ENCODE measurements around the gene HSP90AA1.

DNA sequence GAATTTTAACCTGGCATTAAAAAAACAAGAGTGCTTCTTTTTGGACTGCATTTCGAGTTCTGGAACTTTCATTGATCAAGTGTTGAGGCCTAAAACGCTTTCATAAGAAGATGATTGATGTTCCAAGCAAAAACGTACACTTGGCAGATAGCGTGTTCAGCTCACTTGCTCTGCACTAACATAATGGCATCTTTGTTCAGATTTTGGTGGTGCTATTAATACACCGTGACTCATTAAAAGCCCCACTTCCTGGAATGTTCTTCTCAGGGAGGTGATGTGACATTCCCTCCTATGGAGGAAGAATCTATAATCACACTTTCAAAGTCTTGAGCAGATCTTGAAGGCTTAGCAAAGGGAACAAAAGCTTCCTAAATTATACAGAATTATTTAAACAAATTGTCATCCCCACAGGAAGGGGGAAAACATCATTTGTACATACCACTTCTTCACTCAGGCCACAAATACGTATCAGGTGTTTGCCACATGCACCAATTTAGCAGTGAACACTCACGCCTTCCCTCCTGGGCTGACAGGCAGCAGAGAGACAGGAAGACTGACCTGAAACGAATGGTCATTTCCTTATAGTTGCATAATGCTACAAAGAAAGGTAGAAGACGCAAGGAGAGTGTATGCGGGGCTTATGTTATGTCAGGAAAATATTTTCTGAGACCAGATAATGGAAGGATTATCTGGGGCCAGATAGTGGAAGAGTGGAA, 15.4 kb downstream of the HSP90AA1 start:
- TF ChIP-seq, protein P1, sequence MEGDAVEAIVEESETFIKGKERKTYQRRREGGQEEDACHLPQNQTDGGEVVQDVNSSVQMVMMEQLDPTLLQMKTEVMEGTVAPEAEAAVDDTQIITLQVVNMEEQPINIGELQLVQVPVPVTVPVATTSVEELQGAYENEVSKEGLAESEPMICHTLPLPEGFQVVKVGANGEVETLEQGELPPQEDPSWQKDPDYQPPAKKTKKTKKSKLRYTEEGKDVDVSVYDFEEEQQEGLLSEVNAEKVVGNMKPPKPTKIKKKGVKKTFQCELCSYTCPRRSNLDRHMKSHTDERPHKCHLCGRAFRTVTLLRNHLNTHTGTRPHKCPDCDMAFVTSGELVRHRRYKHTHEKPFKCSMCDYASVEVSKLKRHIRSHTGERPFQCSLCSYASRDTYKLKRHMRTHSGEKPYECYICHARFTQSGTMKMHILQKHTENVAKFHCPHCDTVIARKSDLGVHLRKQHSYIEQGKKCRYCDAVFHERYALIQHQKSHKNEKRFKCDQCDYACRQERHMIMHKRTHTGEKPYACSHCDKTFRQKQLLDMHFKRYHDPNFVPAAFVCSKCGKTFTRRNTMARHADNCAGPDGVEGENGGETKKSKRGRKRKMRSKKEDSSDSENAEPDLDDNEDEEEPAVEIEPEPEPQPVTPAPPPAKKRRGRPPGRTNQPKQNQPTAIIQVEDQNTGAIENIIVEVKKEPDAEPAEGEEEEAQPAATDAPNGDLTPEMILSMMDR (IDR thresholded peaks at IDR 0.05), result no peak
- no peak for TF ChIP-seq POLR2A (IDR thresholded peaks at IDR 0.05)

Data from heart left ventricle (tissue), 13 donors.